LoVo (cell line): ENCODE data around the gene EVPL.
"Not testable (repeated sequence)": the region's sequence is repeated elsewhere in the genome, so short reads cannot be mapped to it uniquely, and the experiment has no call there.

ENCODE experiments used
- DNase-seq: peaks from one replicate; pipeline ENCODE4 v3.0.0-alpha.2; 2016; ENCODE audit warnings: low spot score

Gene EVPL

DNA sequence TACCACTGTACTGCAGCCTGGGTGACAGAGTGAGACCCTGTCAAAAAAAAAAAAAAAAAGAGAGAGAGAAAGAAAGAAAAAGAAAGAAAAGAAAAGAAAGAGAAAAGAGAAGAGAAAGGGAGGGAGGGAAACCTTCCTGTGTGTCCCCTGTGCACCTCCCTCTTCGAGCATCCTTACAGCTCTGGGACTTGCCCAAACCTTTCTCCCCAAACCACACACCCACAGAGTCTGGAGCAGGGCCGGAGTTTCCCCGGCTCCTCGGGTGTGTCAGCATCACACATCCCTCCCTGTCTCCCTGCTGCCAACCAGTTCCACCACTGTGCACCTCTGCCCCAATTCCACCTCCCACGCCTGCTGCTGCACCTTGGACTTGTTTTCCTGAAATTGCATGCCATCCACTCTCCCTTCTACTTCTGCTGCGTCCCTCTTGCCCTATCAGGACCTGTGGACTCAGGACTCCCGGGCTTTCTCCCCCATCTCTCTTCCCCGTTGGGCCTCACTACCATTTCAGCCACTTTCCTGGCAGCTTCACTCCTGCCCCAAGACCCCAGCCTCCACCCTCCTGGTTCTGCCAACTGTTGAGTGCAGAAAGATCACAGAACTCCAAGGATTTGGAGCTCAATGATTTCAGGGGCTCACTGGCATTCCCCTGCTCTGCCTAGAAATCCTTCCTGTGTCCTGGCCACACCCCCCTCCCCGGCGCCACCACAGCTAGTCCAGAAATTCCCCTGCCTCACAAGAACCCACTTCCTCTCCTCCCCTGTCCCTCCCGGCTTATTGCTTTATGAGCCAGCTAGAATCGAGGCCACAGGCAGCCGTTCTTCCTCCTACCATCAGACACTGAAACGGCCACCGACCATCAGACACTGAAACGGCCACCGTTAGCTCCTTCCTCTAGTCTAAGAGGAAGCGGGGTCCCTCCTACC, 30.2 kb downstream of the EVPL start:
- peak; percentile 81 for DNase-seq

DNA sequence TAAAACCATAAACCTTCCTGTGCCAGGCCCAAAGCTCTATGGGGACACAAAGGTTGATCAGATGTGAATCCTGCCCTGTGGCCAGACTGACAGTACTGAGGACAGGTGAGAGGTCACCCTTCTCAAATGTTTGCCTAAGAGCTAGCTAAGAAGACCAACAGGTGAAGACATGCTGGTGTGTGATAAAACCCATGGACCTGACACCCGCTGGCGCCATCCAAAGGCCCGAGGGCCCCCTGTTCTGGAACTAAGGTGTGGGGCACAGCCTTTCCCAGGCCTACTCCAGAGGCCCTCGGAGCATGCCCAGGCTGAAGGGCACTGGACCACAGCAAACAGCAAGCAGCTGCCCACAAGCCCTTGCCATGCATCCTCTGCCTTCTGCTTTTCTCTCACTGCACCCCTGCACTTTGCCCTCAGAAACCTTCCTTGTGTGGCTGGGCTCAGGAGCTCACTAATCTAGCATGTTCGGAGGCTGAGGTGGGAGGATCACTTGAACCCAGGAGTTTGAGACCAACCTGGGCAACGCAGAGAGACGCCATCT, 31.7 kb downstream of the EVPL start:
- no peak for DNase-seq

DNA sequence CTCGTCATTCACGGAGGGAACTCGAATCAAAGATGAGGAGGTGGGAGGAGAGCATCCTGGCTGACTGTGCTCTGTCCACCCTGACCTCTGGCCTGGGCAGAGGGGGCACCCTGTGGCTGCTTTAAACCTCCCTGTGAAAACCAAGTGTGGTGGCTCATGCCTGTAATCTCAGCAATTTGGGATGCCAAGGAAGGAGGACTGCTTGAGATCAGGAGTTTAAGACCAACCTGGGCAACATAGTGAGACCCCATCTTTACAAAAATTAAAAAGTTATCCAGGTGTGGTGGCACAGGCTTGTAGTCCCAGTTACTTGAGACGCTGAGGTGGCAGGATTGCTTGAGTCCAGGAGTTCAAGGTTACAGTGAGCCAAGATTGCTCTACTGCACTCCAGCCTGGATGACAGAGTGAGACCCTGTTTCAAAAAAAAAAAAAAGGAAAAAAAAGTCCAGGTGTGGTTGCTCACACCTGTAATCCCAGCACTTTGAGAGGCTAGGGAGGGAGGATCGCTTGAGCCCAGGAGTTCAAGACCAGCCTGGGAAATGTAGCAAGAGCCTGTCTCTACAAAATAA, 32.2 kb downstream of the EVPL start:
- no peak for DNase-seq

DNA sequence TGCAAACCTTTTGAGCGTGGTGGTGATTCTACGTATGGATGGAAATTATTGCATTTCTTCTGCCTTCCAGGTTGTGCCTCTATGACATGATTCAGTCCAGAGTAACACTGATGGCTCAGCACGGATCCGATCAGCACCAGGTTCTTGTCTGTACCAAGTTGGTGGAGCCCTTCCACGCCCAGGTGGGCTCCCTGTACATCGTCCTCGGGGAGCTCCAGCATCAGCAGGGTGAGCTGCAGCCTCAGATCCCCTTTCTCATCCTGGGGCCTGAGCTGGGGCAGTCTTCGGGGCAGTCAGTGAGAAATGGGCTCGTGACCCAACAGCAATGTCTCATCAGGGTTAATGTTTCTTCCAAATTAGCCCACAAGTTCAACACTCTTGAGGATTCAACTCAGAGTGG, 35.7 kb downstream of the EVPL start:
- no peak for DNase-seq

DNA sequence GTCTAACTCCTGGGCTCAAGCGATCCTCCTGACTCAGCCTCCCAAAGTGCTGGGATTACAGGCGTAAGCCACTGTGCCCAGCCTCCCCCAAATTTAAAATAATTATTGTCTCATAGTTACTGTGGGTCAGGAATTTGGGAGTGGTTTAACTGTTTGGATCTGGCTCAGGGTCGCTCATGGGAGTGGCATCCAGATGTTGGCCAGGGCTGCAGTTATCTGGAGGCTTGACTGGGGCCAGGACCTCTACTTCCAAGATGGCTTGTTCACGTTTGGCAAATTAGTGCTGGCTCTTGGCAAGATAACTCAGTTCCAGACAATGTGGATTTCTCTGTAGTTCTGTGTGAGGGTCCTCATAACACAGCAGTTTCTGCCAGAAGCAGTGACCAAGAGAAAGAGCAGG, 40.1 kb downstream of the EVPL start:
- DNase-seq, result no peak

DNA sequence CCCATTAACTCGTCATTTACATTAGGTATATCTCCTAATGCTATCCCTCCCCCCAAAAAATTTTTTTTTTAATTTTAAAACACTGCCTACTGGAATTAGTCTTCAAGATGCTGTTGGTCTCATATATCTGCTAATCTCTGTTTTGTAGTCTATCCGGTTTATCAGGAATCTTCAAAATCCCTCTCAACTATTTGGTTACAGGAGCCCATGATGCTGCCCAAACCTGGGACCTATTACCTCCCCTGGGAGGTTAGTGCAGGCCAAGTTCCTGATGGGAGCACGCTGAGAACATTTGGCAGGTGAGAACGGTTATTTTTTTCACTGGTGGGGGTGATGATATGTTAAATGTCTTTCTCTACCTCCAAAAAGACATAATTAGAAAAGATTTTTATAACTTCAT, 41.1 kb downstream of the EVPL start:
- no peak for DNase-seq

DNA sequence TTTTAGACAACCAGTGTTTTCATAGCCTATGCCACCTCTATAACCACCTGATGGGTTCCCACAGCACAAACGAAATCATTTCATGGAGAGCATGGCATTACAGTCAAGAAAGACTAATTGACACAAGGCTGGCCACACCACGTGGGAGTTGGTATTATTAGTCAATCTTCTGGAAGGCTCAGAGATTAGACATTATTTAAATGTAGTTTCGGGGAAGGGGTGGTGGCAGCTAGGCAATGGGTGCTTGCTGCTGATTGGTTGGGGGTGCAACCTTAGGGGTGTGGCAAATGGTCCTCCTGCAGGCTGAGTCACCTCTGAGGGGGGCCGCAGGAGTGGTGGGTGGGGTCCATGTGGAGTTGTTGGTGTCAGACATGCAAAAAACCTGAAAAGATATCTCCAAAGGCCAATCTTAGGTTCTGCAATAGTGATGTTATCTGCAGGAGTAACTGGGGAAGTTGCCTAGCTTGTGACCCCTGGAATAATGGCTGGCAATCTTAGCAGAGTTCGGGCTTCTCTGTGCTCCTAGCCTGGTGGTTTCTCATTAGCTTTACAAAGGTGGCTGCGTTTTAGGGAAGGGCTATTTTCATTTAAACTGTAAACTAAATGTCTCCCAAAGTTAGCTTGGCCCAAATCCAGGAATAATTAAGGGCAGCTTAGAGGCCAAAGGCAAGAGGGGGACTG, 43.5 kb downstream of the EVPL start:
- DNase-seq, result no peak

DNA sequence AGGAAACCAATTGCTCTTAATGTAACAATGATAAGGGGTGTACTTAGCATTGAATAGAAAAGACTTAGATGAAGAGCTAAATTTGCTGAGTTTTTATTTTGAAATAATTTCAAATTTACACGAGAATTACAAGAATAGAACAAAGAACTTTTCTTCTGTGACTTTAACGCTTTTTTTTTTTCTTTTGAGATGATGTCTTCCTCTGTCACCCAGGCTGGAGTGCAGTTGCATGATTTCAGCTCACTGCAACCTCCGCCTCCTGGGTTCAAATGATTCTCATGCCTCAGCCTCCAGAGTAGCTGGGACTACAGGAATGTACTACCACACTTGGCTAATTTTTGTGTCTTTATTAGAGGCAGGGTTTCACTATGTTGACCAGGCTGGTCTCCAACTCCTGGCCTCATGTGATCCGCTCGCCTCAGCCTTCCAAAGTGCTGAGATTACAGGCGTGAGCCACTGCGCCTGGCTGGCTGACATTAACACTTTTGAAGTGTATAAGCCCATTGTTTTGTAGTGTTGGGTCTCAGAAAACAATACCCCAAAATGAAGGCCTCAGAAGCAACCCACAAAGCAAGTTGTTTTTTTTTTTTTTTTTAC, 46.0 kb downstream of the EVPL start:
- no peak for DNase-seq

DNA sequence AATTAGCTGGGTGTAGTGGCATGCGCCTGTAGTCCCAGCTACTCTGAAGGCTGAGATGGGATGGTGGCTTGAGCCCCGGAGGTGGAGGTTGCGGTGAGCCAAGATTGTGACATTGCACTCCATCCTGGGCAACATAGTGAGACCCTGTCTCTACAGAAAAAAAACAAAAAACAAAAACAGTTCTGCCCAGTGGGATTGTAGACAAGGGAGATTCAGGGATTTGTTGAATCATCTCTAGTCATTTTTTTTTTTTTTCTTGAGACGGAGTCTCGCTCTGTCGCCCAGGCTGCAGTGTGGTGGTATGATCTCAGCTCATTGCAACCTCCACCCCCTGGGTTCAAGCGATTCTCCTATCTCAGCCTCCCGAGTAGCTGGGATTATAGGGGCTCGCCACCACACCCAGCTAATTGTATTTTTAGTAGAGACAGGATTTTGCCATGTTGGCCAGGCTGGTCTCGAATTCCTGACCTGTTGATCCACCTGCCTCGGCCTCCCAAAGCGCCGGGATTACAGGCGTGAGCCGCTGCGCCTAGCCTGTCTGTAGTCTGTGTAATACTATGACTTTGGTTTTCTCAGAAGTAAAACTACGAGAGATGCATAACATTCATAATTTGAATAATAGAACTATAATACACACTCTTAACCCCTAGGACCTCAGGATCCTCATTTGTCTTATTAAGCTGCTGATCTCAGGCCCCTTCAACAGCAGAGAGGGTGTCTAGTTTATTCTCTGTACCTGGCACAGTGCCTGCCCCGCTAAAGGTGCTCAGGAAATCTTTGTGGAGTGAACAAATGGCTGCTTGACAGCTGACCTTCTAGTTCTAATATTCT, 46.7 kb downstream of the EVPL start:
- DNase-seq, result no peak

DNA sequence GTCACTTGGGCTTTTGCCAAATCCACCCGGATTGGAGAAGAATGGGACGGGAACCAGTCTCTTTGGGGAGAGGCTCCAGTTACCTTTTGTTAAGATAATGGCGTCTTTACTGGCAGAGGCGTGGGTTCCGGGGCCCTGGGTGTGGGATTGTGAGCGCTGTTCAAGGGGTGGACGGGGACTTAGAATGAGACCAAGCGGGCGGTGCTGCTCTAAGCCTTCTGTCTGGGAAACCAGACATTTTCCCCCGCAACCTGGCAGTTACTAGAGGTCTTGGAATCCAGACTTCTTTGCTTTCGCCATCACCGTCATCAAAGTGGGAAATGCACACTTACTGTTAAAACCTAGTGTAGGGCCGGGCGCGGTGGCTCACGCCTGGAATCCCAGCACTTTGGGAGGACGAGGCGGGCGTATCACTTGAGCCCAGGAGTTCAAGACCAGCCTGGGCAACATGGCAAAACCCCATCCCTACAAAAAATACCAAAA, 47.4 kb downstream of the EVPL start:
- DNase-seq, result no peak

DNA sequence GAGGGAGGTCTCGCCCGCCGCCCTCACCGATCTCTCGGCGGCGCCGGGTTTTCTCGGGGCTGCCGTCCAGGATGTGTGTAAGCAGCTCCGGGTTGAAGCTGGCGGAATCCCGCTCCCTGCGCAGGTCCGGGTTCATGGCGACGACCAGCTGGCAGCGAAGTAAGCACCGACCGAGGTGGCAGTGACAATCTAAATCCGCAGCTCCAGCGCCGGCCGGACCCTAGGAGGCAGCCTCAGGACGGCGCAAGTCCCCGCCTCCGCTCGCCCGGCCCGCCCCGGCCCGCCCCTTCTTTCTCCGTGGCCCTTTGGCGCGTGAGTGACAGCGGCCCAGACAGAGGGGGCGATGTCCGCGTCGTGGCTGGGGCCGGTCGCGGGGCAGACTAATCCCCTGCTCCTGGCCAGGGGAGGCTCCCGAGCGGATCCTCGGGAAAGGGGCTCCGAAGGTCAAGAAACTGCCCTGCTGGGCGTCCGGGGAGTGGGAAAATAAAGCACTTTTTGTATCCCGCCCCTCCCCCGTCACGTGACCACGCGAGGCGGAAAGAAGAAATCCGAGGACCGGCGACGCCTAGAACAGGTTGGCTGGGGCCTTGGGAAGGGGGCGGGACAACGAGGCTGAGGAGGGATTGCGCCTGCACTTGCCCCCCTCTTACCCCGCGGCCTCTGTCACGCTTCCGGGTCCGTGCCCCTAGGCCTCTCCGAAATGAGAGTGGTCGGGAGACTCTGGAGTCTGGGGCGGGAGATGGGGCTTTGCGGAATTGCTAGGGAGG, 48.0 kb downstream of the EVPL start, which contains the start of the genes ACOX1 and TEN1:
ACOX1 (minus strand) TSS at position 229 of the 767 bp plus-strand sequence; CDS start at position 136, 93 bp downstream.
TEN1 (plus strand) TSS at position 303 of the 767 bp plus-strand sequence. CDS start 6,953 bp downstream, outside the sequence.
- peak; percentile 96 for DNase-seq

DNA sequence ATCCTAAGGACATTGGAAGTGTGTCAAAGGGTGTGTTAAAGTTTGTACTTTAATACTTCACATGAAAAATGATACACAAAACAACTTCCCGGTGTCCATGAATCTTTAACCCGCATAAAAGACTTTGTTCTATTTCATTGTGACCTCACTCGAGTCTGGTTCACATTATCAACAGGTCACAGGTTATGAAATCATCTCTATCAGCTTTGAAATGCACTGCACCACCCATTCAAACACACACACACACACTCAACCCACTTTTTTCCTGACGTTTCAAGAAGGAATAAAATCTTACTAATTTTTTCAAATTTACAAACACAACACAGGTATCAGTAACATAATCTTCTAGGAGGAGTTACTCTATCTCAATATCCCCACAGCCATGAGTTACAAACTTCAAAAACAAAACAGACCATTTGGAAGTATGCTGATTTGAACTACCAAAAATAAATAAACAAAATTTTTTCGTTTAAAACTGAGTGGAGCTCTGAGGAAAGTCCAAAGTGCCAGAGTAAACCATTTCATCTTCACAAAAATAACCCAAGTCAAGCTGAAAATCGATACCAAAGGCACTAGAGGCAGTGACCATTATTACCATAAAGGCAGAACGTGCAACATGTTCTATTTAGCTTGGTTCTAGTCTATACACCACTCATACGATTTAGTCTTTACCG, 50.8 kb downstream of the EVPL start:
- no peak for DNase-seq

DNA sequence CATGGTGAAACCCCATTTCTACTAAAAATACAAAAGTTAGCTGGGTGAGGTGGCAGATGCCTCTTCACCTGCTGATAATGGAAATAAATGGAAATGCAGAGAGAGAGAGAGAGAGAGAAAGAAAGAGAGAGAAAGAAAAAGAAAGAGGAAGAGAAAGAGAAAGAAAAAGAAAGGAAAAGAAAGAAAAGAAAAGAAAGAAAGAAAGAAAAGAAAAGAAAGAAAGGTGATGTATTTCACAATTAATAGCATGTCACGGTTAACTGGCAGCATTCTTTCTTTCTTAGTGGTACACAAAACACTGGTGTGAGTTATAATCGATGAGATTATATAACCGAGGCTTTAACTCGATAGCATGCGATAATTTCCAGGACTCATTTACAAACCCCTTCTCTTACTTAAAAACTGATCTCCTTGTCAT, 51.3 kb downstream of the EVPL start:
- no peak for DNase-seq

DNA sequence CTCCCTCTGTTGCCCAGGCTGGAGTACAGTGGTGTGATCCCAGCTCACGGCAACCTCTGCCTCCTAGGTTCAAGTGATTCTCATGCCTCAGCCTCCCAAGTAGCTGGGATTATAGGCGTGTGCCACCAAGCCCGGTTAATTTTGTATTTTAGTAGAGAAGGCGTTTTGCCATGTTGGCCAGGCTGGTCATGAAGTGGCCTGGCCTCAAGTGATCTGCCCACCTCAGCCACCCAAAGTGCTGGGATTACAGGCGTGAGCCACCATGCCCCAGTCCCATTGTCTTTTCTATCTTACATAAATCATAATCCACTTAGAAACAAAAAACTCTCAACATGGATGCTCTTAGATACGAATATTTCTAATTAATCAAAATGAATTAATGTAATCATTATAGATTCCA, 51.9 kb downstream of the EVPL start:
- not testable (repeated sequence) for DNase-seq

DNA sequence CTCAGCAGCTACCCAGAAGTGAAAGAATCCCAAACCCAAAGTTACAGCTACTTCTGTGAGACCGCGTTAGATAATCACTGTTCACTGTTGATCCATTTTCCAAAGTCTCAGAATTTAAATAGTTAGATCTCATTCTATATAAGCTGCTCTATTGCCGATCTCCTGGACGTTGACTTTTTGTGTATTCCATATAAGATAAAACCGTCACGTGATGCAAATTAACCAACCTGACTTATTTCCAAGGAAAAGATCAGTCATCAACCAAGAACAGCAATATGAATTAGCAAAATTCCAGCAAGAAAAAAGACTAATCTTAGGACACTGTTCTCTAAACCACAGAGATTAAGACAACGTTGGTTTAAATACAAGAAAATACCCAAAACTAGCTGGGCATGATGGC, 56.5 kb downstream of the EVPL start:
- no peak for DNase-seq

DNA sequence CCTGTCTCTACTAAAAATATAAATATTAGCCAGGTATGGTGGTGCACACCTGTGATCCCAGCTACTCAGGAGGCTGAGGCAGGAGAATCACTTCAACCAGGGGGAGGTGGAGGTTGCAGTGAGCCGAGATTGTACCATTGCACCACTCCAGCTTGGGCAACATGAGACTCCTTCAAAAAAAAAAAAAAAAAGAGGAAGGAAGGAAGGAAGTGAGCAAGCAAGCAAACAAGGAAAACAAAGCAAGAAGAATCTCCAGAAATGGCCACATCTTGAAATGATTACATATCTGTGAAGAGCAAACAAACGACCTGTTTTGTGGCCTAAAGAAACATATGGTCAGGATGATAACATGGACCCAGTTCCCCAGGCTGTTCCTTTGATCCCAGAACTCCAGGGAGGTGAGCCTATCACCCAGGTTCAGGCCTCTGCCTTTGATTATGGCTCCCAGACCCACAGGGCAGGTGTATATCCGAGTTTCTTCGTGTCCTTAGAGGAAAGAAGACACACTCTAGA, 57.0 kb downstream of the EVPL start:
- no peak for DNase-seq

DNA sequence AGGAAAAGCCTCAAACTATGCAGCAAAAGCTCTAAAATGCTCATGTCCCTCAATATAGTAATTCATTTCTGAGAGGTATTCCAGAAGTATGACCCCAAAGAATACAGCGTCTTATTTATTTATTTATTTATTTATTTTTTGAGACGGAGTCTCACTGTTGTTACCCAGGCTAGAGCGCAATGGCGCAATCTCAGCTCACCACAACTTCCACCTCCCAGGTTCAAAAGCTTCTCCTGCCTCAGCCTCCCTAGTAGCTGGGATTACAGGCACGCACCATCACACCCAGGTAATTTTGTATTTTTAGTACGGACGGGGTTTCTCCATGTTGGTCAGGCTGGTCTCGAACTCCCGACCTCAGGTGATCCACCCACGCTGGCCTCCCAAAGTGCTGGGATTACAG, 58.1 kb downstream of the EVPL start:
- DNase-seq, result not testable (repeated sequence)

DNA sequence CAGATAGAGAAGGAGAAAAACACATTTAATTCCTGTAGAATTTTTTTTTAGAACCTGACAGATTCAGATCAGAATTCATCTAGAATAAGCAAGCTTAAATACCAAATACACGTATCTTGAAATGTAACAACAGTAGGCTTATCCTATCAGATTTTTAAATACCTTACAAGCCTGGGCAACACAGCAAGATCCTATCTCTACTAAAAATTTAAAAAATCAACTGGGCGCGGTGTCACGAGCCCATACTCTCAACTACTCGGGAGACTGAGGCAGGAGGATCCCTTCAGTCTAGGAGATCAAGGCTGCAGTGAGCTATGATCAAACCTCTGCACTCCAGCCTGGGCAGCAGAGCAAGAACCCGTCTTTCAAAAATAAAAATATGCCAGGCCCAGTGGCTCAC, 61.6 kb downstream of the EVPL start:
- no peak for DNase-seq

DNA sequence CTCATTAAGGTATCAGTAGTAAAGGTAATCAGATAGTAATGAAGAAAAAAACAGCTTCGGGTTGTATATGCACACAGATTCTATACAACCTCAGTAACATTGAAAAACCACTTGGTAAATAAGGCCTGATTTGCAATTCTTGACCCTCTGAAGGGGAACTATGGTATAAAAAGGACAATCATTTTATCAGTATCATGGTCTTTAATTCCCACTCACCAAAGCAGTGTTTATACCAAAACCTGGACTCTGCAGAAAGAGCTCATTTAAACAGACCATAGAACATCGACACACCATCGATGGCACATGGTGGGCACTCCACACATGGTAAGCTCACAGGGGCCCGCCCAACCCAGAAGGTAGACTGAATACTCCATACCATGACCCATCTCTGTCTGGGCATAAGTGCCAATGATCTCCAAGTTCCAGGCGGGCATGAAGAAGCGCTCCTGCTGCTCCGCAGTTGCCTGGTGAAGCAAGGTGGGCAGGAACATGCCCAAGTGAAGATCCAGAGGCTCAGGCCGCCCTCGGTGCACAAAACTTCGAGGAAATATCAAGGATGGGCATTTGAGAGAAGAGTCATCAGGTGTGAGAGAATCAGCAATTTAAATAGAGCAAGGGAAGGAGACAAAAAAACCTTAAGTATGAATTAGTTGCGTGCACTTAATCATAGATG, 67.1 kb downstream of the EVPL start:
- no peak for DNase-seq
